ENCODE data around the gene RRAS2. TPM values are rescaled to one million over a fixed set of nuclear protein-coding genes. Genes with fewer than 3 reads are reported as not detected.
"Not testable (repeated sequence)": the region's sequence is repeated elsewhere in the genome, so short reads cannot be mapped to it uniquely, and the experiment has no call there.

Gene RRAS2
- polyA plus RNA-seq, 10 donors: 35.2 to 84.0 (median 42.0) TPM

DNA sequence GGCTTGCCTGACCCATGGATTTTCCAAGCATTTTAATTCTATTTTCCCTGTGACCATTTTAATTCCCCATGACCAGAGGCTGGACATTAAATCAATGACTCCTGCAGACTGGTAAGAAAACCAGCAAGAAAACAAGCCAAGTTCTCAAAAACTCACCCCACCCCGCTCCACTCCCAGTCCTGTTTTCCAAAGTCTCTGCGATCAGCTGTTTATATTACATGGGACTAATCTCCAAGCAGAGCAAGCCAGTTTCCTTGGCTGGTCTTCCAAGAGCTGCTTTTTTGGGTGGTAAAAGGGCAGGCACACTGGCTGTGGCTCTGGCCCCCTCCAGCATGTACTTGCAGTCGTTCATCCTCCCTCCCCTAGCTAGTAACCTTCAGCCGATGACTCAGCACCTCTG is 97.9 kb downstream of the RRAS2 start:
- peak in 2 of 3 donors; percentile 36 to 49 for DNase-seq

DNA sequence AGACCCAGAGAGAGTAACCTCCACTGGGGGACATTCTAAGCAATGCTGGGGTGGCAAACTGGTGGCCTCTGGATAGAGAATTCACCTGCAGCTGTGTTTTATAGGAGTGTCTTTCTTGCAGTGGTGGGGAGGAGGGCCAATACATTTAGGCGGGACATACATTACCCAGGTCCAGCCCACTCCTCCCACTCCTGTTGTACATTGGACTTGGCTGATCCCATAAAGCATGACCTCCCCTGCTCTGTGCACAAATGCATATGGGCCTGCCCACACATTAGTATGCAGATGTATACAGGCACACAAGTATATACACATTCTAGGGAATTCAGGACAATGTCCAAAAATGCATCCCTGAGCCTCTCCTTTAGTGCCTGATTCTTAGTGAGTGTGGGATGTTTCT is 99.1 kb downstream of the RRAS2 start:
- DNase-seq: no peak

DNA sequence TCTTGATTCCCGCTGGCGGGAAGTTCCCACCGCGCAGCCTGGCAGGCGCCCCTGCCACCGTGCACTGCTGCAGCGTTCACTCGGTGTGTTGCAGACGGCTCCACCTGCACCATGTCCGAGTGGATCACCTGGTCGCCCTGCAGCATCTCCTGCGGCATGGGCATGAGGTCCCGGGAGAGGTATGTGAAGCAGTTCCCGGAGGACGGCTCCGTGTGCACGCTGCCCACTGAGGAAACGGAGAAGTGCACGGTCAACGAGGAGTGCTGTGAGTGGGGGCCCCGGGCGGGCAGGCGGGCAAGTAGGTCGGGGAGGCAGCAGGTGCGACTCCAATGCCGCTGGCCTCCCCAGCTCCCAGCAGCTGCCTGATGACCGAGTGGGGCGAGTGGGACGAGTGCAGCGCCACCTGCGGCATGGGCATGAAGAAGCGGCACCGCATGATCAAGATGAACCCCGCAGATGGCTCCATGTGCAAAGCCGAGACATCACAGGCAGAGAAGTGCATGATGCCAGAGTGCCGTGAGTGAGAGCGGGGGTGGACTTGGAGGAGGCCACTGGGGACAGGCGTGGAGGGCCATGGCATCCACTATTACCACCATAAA is 99.7 kb downstream of the RRAS2 start:
- DNase-seq: no peak

DNA sequence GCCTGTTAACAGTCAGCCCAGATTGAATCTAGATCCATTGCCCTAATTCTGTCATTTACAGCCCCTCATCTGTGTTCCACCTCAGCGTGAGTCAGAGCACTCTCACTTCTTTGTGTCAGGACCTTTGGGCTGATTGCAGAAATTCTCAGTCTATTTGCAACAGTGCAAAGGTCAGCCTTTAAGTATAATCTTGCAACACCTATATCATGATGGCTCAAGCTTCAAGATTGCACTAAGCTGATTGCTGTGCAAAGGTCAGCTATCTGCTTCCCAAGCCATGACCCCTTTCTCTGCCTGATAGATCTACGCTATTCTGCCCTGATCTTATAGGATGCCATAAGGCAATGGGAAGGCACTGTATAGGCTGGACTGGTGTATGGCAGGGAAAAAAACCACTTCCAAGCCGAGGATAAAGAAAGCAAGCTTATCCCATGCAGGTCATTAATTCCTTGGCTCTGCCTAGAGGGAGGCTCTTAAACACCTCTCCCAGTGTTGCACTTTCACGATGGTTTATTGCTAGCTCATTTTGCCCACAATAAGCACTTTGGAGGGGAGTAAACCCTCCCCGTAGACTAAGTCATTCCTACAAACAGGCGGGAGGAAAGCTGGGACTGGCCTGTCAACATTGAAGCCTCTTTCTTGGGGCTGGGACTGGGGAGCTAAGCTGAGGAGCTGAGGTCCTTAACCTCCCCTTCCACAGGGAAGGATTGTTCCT is 100.6 kb downstream of the RRAS2 start:
- no peak for DNase-seq

DNA sequence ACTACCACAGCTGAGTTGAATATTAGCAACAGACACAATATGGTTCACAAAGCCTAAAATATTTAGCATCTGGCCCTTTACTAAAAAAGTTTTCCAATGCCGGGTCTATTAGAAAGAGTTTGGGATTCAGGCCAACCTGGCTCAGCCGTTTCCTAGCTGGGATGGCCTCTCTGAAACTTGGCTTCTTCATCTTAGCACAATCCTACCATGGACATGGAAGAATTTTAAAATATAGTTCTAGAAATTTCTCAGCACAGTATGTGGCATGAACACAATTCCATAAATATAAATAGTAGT is 103.8 kb downstream of the RRAS2 start:
- DNase-seq: peak; percentile 43 to 81 (median 69)

DNA sequence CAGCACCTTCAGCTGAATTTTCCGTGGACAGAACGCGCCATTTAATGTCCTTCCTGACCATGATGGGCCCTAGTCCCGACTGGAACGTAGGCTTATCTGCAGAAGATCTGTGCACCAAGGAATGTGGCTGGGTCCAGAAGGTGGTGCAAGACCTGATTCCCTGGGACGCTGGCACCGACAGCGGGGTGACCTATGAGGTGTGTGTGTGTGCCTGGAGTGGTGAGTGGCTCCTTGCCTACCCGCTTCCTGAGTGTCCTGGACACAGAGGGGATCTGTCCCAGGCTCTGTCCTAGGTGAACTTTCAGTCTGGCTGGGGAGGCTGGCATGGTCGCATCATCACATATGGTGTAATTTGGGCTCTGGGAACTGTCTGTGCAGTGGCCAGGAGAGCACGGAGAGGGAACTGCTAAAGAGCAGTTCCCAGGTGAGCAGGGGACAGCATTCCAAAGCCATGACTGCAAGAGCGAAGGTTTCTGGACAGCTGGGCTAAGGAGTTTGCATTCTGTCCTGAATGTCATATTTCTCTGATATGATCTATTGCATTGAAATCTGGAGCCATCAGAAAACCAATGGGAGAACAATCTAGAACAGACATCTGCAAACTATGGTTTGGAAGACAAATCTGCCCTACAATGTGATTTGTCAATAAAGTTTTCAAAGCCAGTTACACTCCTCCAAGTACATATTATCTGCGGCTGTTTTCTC is 104.3 kb downstream of the RRAS2 start:
- no peak for DNase-seq

DNA sequence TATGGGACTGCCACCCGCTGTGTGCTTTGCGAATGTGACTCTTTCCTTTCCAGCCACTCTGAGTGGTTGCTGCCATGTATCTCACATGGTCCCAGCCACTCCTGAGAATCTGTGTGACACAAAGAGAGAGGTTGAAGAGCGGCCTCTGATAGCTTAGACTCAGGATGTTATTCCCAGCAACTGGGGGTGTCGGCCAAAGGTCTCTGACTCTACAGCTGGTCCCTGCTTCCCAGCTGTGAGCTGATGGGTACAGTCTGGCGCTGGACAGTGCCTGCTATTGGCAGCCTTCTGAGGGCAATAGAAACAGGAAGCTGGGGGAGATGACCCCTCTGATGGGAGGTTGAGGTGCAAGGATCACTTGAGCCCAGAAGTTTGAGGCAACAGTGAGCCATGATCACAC is 105.1 kb downstream of the RRAS2 start:
- peak; percentile 27 to 64 (median 29) for DNase-seq

DNA sequence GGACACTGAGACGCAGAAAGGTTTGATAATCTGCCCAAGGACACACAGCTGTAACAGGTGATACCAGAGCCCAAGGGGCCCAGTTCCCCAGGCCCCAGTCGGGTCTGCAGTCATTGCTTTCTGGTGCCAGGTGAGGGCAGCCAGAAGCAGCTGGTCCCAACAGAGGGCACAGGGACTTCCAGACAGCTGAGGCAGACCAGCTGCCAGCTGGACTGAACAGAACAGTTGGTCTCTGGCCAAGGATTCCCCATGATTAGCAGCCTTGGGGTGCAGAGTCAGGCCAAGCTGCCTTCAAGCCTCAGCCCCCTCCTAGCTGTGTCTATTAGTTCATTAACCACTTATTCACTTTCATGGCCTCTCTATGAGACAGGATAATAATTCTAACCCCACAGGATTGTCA is 105.6 kb downstream of the RRAS2 start:
- DNase-seq: peak; percentile 52 to 76 (median 56)

DNA sequence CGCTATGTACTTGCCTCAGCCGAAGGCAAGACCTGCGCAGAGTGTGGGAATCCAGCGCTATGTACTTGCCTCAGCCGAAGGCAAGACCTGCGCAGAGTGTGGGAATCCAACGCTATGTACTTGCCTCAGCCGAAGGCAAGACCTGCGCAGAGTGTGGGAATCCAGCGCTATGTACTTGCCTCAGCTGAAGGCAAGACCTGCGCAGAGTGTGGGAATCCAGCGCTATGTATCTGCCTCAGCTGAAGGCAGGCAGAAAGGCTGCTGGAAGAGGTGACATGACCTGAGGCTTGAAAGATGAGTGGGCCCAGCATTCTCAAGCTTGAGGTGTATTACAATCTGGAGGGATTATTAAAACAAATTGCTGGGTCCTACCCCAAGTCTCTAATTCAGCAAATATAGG is 106.5 kb downstream of the RRAS2 start:
- DNase-seq: not testable (repeated sequence)

DNA sequence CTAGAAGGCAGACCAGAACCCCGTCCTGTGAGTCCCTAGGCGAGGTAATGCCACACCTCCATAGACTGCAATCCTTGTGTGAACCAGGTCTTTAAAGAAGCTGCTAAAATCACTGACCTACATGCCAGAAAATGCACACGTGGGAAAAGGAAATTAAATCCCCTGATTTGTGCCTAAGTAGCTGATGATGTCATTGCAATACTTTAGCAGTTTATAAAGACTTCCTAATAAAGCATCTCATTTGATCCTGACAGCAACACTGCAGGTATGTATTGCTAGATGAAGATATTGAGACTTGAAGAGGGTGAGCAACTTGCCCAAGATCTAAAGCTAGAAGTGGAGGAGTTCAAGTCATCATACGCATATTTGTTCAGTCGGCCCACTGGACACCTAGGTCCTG is 107.2 kb downstream of the RRAS2 start:
- DNase-seq: no peak

DNA sequence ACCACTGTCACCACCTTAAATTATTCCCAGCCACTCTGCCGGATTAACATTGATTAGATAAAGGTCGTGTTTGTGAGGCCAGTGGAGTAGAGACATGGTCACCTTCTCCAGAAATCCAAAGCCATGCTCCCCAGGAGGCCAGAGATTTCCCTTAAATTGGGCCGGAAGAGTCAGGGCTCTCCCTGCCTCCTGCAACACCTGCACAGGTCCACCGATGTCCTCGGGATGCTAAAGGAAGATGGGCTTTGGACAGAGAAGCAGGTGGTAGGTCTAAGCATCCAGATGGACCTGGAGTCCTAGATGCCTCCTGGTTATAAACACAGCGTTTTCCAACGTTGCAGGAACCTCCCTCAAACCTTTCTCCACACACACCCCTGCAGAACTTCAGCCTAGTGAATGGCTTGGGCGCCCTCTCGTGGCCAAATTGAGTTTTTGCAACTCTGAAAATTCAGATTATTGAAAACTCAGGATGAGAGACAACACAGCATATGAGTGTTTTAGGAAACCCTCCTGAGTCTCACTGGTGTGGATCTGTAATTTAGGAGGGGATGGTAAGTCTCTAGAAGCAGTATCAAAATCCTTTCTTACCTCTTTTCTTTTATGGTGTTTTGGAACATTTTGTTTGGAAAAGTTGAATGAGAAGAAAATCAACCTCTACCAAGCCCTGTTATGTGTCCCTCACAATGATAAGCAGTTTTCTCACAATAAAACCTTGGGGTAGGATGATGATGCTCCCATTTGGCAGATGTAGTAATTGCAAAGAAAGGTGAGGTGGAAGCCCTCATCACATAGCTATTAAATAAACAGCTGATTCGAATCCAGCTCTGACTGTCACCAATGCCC is 109.6 kb downstream of the RRAS2 start:
- DNase-seq: peak; percentile 47 to 76 (median 58)

DNA sequence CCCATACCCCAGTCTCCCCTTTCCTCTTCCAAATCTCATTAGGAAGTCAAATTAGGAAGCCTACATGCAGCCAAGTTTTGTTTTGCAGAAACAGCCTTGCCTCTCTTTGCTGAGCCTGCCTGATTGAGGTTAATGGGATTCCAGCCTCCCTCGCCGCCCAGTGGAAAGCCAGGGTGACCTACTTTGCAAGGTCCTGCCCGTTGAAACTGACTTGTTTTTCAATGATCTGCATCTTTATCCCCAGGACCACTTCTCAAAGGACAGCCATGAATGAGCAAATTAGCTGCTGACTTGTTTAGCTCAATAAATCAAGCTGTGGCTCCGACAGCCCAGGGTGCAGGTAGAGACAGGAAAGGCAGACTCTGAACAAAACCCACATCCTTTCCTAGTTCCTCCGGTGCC is 110.4 kb downstream of the RRAS2 start:
- no peak for DNase-seq

DNA sequence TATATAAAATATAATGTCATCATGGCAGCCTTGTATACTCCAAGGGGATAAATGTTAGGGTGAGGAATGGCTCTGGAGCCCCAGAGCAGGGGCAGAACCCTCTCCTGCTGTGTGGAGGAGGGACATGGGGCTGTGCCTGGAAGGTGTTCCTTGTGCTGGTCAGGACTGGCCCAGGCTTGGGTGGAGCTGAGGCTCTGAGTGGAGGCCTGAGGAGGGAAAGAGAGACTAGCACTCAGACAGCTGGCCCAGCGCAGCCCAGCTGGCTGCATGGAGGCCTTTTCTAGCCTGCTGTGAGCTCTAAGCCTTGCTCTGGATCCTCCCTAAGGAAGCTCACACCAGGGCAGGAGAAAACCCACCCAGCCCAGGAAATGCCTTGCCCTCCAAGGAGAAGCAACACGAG is 113.5 kb downstream of the RRAS2 start:
- no peak for DNase-seq

DNA sequence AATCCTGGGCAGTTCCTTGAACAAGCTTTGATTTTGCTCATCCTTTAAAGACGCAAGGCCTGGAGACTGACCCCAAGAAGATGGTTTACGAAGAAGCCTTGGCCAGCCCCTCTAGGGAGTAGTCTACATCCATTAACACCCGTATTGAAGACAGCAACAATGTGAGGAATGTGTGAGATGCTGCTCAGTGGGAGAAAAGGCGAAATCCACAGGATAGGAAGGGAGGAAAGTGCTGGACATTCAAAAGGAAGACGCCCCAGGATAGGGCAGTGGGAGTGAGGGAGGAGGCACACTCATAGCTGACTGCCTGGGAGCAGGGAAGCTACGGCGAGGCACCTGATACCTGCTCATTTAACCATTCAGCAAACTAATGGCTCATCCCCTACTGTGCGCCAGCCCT is 114.1 kb downstream of the RRAS2 start:
- no peak for DNase-seq

DNA sequence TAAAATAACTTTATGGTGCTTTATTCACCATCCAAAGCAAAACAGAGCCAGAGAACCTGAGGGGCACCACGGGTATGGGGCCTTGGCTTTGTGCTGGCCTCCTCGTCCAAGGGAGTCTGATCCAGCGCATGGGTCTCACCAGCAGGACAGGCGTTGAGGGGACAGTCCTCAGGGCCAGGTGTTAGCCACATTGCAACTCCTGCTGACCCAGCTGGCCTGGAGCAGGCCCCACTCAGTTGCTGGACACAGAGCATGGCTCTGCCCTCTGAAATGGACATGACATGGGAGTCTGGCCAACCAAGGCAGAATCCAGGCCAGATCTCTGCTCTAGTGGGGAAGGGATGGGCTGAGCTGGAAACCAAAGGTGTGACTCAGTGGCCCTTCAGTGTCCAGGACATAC is 116.2 kb downstream of the RRAS2 start:
- DNase-seq: no peak

DNA sequence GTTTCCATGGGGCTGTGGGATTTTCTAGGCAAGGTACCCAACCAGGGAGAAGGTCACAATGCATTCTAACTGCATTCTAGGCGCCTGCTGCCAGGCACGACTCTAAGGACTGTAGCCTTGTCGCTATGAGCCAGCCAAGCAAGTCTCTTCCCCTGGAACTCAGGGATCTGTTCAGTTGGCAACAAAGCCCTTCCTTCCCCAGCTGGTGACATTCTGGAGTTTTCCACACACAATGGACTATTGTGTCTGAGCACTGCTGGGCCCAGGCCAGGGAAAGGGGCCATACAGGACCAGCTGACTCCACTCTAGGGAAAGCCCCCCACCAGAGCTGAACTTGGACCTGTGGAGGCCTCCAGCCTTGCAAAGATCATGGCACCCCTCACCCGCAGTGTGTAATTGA is 116.8 kb downstream of the RRAS2 start:
- DNase-seq: peak in 2 of 3 donors; percentile 15 to 54

DNA sequence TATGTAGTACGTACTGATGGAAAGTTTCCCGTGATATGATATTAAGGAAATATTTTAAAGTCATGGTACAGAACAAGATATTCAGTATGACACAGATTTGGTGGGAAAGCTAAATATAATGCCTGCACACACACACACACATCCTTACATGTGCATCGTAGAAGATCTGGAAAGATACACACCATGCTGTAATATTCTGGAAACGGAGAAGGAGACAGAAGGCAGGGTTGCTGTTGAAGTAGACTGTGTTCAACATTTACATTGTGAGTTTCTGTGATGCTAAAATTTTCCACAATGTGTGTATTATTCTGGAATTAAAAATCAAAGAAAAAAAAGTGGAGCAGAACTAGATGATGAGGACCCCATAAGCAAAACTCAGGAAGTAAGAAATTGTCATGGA is 118.0 kb downstream of the RRAS2 start:
- DNase-seq: no peak

DNA sequence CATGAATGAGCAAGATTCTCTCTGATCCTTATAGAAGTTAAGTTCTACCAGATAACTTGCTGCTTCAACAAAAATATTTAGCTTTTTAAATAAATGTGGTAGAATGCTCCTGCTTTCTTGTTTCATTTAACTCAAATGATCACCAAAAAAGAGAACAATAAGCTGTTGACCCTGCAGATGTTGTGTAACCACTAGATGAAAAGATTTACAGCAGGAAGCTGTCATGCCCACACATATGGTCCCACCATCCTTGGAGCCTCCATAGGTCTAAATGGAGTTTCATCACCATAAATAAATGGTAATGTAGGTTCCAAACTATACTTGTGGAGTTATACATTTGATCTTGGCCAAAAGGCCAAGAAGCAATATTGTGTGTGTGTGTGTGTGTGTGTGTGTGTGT is 118.8 kb downstream of the RRAS2 start:
- DNase-seq: no peak

DNA sequence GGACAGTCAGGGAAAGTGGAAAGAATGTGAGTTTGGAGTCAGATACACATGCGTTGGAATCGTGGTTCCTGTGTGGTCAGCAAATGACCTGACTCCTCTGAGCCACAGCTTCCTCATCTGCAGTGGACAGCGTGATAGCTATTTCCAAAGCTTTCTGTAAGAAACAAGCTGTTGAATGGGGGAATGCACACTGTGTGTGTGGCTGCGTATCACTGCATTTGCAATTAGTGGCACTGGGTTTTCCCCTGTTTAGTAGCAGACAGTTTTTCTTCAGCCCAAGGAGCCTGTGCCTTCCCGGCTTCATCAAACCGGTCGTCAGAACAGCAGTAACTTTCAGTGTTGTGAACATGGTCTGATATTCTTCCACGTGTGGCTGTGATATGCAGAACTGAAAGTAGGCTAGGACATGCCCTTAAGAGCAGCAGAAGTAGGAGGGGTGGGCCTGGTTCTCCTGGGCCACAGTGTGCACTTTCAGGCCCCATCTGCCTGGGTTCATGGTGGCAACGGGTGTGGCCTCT is 121.5 kb downstream of the RRAS2 start:
- no peak for DNase-seq

DNA sequence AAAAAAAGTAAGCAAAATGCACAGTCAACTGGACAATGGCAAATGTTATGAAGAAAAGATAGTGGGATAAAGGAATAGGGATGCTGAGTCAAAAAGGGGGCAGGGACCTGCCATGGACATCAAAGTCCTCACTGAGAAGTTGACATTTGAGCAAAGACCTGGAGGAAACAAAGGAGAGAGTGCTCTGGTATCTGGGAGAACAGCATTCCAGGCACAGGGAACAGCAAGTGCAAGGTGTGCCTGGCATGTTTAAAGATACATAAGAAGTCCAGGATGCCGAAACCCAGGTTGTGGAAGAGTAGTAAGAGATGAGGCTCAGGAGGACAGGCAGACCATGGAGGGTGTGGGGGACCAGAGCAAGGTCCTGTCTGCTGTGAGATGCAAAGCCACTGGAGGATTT is 123.3 kb downstream of the RRAS2 start:
- no peak for DNase-seq

DNA sequence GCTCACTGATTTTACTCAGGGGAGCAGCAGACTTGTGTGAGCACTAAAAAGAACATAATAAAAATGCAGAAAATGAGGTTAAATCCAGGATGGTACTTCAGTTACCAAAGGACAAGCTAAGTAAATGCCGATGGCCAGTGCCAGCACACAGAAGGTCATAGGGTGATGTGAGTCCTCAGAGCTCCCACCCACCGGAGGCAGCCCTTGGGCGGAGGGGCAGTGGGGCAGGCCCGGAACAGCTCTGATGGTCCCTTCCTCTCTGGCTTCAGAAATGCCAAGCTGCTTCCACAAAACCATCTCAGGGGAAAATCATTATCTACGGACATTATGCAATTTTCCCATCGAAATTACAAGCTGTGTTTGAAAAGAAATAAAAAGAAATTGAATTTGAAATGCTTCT is 124.5 kb downstream of the RRAS2 start:
- no peak for DNase-seq

DNA sequence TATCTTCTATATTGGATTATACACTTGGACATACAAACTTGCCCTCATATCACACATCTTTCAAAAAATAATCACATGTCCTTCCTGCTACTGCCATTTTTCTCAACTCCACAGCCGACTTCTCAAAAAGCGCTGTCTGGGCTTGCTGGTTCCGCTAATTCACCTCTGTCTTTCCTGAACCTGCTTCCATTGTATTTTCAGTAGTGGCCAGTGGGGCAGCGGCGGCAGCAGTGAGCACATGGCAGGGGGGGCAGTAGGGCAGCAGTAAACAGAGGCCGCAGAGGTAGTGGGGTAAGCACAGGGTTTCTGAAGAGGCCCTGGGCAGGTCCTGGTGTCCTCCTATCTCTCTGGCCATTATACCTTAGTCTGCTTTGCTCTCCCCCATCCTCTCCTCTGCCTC is 126.3 kb downstream of the RRAS2 start:
- DNase-seq: no peak
